Measurements from ENCODE around the gene SNCA.
A peak's percentile ranks its signal among the peaks of the same experiment; 100 is the strongest.

The SNCA gene

DNA sequence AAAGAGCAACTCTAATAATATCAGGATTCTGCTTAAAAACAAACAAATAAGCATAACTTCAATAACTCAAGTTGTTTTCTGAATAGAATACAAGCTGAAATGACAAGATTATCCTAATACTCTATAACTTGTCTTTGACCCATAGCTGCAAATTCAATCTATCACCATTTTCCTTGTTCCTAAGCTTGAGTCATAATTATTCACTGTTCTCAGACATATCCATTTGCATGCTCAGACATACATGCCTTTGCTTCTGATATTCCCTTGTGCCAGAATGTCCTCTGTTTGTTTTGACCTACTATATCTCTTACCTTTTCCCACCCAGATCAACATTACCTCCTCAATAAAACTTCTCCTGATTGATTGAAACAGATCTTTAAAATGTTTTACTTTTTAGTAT, 109.7 kb downstream of the SNCA start:
- Histone ChIP-seq H3K27me3 (replicated peaks in 2 of 5; ENCODE audit: control insufficient read depth in 4 of 5, insufficient read depth in 5 of 5, low read length in 4 of 5) (no peaks in the 10 kb centered on the region), H3K4me1 (ENCODE audit: control extremely low read depth in 1 of 4, control insufficient read depth in 4 of 4, insufficient read depth in 4 of 4, low read length in 3 of 4) (no peaks in the 10 kb centered on the region), H3K9me3 (ENCODE audit: control extremely low read depth in 1 of 5, control insufficient read depth in 4 of 5, insufficient read depth in 2 of 5, low read depth in 1 of 5, low read length in 4 of 5) (peaks cover 0 to 7% (median 0%) of the 10 kb centered on the region in 5 experiments), H3K36me3 (ENCODE audit: control insufficient read depth in 4 of 4, insufficient read depth in 4 of 4, low read length in 3 of 4) (peaks cover 2 to 34% (median 10%) of the 10 kb centered on the region in 4 experiments), H3K27ac (ENCODE audit: insufficient read depth in 1 of 2, low read depth in 1 of 2, low read length in 2 of 2, poor library complexity in 1 of 2, severe bottlenecking in 2 of 2) (no peak overlapping the region), H3K4me3 (ENCODE audit: control insufficient read depth in 1 of 7, extremely low read depth in 1 of 7, insufficient read depth in 4 of 7, low read depth in 2 of 7, low read length in 6 of 7) (no peak overlapping the region)
- ChIA-PET POLR2A (no interaction called here), CTCF (no interaction called here)
- no peak for DNase-seq

DNA sequence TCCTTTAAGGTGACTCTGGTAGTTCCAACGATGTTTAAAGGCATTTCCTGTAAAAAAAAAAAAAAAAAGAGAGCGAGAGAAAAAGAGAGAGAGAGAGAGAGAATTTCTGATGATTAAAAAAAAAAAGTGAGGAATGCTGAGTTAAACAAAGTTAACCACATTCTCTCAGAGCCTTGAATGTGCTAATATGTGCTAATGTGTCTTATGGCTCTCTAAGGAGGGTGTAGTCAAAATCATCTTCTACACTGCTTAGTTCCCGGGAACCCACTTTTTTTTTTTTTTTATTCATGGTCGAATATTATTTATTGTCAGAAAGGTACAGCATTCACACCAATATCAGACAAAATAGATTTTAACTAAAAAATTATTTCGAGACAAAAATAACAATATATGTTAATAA, 111.7 kb downstream of the SNCA start:
- H3K27ac ChIP-seq (ENCODE audit: insufficient read depth in 1 of 2, low read depth in 1 of 2, low read length in 2 of 2, poor library complexity in 1 of 2, severe bottlenecking in 2 of 2): no peak overlapping the region
- no peak overlapping the region for H3K4me3 ChIP-seq (ENCODE audit: control insufficient read depth in 1 of 7, extremely low read depth in 1 of 7, insufficient read depth in 4 of 7, low read depth in 2 of 7, low read length in 6 of 7)
- H3K9me3 ChIP-seq (ENCODE audit: control extremely low read depth in 1 of 5, control insufficient read depth in 4 of 5, insufficient read depth in 2 of 5, low read depth in 1 of 5, low read length in 4 of 5): peaks cover 0 to 7% (median 0%) of the 10 kb centered on the region in 5 experiments
- peaks cover 2 to 31% (median 9%) of the 10 kb centered on the region in 4 experiments for H3K36me3 ChIP-seq (ENCODE audit: control insufficient read depth in 4 of 4, insufficient read depth in 4 of 4, low read length in 3 of 4)
- no peaks in the 10 kb centered on the region for H3K4me1 ChIP-seq (ENCODE audit: control extremely low read depth in 1 of 4, control insufficient read depth in 4 of 4, insufficient read depth in 4 of 4, low read length in 3 of 4)
- no peaks in the 10 kb centered on the region for H3K27me3 ChIP-seq (replicated peaks in 2 of 5; ENCODE audit: control insufficient read depth in 4 of 5, insufficient read depth in 5 of 5, low read length in 4 of 5)
- WGBS (ENCODE audit: insufficient coverage): 83% methylated on average over 1 of the region's 5 CpGs
- ChIA-PET POLR2A (no interaction called here), CTCF (no interaction called here)
- DNase-seq: no peak

DNA sequence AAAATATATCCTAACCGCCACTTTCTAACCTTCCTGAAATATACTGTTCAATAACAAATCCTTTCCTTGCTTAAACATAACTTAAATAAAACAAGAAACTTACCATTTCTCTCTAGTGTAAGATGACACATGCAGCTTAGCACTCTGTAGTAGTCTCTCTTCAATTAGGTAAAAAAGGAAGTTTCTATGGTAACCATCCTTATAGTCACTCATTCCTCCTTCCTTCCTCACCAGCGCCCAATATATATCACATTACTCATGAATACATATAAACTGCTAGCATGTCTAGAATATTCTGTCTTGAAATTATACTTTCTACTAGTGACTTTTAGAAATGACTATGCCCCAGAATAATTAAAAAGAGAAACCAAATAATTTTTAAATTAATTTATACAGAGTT, 112.2 kb downstream of the SNCA start:
- Histone ChIP-seq H3K4me3 (ENCODE audit: control insufficient read depth in 1 of 7, extremely low read depth in 1 of 7, insufficient read depth in 4 of 7, low read depth in 2 of 7, low read length in 6 of 7) (no peak overlapping the region), H3K27me3 (replicated peaks in 2 of 5; ENCODE audit: control insufficient read depth in 4 of 5, insufficient read depth in 5 of 5, low read length in 4 of 5) (no peaks in the 10 kb centered on the region), H3K9me3 (ENCODE audit: control extremely low read depth in 1 of 5, control insufficient read depth in 4 of 5, insufficient read depth in 2 of 5, low read depth in 1 of 5, low read length in 4 of 5) (peaks cover 0 to 7% (median 0%) of the 10 kb centered on the region in 5 experiments), H3K4me1 (ENCODE audit: control extremely low read depth in 1 of 4, control insufficient read depth in 4 of 4, insufficient read depth in 4 of 4, low read length in 3 of 4) (no peaks in the 10 kb centered on the region), H3K36me3 (ENCODE audit: control insufficient read depth in 4 of 4, insufficient read depth in 4 of 4, low read length in 3 of 4) (peaks cover 2 to 31% (median 9%) of the 10 kb centered on the region in 4 experiments), H3K27ac (ENCODE audit: insufficient read depth in 1 of 2, low read depth in 1 of 2, low read length in 2 of 2, poor library complexity in 1 of 2, severe bottlenecking in 2 of 2) (no peak overlapping the region)
- ChIA-PET CTCF (no interaction called here), POLR2A (no interaction called here)
- peak in 1 of 3 donors; percentile 14 for DNase-seq
- no CpG with 5 or more reads among the region's 2 CpGs for WGBS (ENCODE audit: insufficient coverage)

DNA sequence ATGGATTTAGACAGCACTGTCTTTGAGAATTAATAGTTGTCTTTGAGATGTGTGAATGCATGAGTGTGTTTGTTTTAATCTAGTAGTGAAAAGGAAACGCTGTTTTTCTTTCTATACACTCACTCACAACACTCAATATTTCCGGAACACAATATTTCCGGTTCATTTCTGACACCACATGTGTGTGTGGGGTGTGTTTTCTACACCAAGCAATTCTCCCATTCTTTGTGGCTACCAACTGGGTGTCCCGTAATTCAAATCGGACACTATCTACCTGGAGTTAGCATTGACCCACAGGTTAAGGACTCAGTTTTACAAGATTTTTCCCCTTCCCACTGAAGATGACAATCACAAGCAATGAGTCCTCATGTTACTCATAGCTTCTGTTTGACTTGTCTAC, 113.9 kb downstream of the SNCA start:
- Histone ChIP-seq H3K9me3 (ENCODE audit: control extremely low read depth in 1 of 5, control insufficient read depth in 4 of 5, insufficient read depth in 2 of 5, low read depth in 1 of 5, low read length in 4 of 5) (peaks cover 0 to 7% (median 0%) of the 10 kb centered on the region in 5 experiments), H3K4me3 (ENCODE audit: control insufficient read depth in 1 of 7, extremely low read depth in 1 of 7, insufficient read depth in 4 of 7, low read depth in 2 of 7, low read length in 6 of 7) (no peak overlapping the region), H3K36me3 (ENCODE audit: control insufficient read depth in 4 of 4, insufficient read depth in 4 of 4, low read length in 3 of 4) (peaks cover 2 to 23% (median 9%) of the 10 kb centered on the region in 4 experiments), H3K4me1 (ENCODE audit: control extremely low read depth in 1 of 4, control insufficient read depth in 4 of 4, insufficient read depth in 4 of 4, low read length in 3 of 4) (no peaks in the 10 kb centered on the region), H3K27me3 (replicated peaks in 2 of 5; ENCODE audit: control insufficient read depth in 4 of 5, insufficient read depth in 5 of 5, low read length in 4 of 5) (no peaks in the 10 kb centered on the region), H3K27ac (ENCODE audit: insufficient read depth in 1 of 2, low read depth in 1 of 2, low read length in 2 of 2, poor library complexity in 1 of 2, severe bottlenecking in 2 of 2) (no peak overlapping the region)
- POLR2A ChIA-PET: interaction anchor here (0.6 kb wide), 1 partner anchor 101 kb away, joined by 4 read pairs; no protein-coding TSS in a partner anchor
- CTCF ChIA-PET: no interaction called here
- no peak for DNase-seq
- 100% methylated on average over 1 of the region's 5 CpGs for WGBS (ENCODE audit: insufficient coverage)

DNA sequence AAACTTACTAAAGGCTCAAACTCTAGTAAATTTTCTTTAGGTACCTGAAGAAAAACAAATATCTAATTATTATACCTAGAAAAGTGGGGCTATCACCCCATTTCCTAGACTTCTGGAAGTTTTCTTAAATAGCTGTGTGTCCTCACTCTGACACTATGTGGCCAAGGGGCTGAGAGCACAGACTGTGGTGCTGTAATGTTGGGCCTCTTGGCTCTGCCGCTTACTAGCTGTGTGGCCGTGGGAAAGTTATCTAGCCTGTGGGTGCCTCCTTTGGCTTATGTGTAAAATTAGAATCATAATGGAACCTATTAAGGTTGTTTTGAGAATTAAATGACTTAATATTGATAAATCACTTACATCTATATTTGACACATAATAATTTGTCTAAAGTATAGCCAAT, 114.4 kb downstream of the SNCA start:
- Histone ChIP-seq H3K4me3 (ENCODE audit: control insufficient read depth in 1 of 7, extremely low read depth in 1 of 7, insufficient read depth in 4 of 7, low read depth in 2 of 7, low read length in 6 of 7) (no peak overlapping the region), H3K27ac (ENCODE audit: insufficient read depth in 1 of 2, low read depth in 1 of 2, low read length in 2 of 2, poor library complexity in 1 of 2, severe bottlenecking in 2 of 2) (no peak overlapping the region), H3K27me3 (replicated peaks in 2 of 5; ENCODE audit: control insufficient read depth in 4 of 5, insufficient read depth in 5 of 5, low read length in 4 of 5) (no peaks in the 10 kb centered on the region), H3K36me3 (ENCODE audit: control insufficient read depth in 4 of 4, insufficient read depth in 4 of 4, low read length in 3 of 4) (peaks cover 2 to 18% (median 6%) of the 10 kb centered on the region in 4 experiments), H3K4me1 (ENCODE audit: control extremely low read depth in 1 of 4, control insufficient read depth in 4 of 4, insufficient read depth in 4 of 4, low read length in 3 of 4) (no peaks in the 10 kb centered on the region), H3K9me3 (ENCODE audit: control extremely low read depth in 1 of 5, control insufficient read depth in 4 of 5, insufficient read depth in 2 of 5, low read depth in 1 of 5, low read length in 4 of 5) (peaks cover 0 to 7% (median 0%) of the 10 kb centered on the region in 5 experiments)
- DNase-seq: no peak
- WGBS (ENCODE audit: insufficient coverage): no CpG with 5 or more reads among the region's 2 CpGs
- ChIA-PET CTCF (no interaction called here), POLR2A (no interaction called here)

DNA sequence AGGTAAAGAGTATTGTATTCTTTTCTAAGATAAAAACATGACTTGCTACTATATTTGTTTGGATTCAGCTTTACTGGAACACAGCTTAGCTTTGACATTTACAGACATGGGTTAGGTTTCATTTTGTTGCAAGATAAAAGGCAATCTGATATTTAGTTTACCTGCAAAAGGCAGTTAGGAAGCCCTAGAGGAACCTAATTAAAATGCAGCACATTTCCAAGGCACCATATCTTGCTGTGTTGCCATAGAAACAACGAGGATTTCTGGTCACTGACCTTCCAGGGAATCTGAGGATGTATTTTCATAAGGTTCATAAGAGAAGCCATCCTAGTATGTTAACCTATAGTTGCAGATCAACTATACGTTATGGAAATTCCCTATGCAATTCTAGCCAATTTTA, 116.0 kb downstream of the SNCA start:
- Histone ChIP-seq H3K4me3 (ENCODE audit: control insufficient read depth in 1 of 7, extremely low read depth in 1 of 7, insufficient read depth in 4 of 7, low read depth in 2 of 7, low read length in 6 of 7) (no peak overlapping the region), H3K9me3 (ENCODE audit: control extremely low read depth in 1 of 5, control insufficient read depth in 4 of 5, insufficient read depth in 2 of 5, low read depth in 1 of 5, low read length in 4 of 5) (peaks cover 0 to 4% (median 0%) of the 10 kb centered on the region in 5 experiments), H3K27me3 (replicated peaks in 2 of 5; ENCODE audit: control insufficient read depth in 4 of 5, insufficient read depth in 5 of 5, low read length in 4 of 5) (no peaks in the 10 kb centered on the region), H3K4me1 (ENCODE audit: control extremely low read depth in 1 of 4, control insufficient read depth in 4 of 4, insufficient read depth in 4 of 4, low read length in 3 of 4) (no peaks in the 10 kb centered on the region), H3K36me3 (ENCODE audit: control insufficient read depth in 4 of 4, insufficient read depth in 4 of 4, low read length in 3 of 4) (peaks cover 0 to 3% (median 2%) of the 10 kb centered on the region in 4 experiments), H3K27ac (ENCODE audit: insufficient read depth in 1 of 2, low read depth in 1 of 2, low read length in 2 of 2, poor library complexity in 1 of 2, severe bottlenecking in 2 of 2) (no peak overlapping the region)
- ChIA-PET CTCF (interaction anchor here (0.6 to 0.8 kb wide), 2 partner anchors 28 to 165 kb away, joined by 3 read pairs; no protein-coding TSS in a partner anchor), POLR2A (no interaction called here)
- DNase-seq: no peak
- whole genome bisulfite sequencing (ENCODE audit: insufficient coverage): 71% methylated on average over 1 of the region's 2 CpGs

DNA sequence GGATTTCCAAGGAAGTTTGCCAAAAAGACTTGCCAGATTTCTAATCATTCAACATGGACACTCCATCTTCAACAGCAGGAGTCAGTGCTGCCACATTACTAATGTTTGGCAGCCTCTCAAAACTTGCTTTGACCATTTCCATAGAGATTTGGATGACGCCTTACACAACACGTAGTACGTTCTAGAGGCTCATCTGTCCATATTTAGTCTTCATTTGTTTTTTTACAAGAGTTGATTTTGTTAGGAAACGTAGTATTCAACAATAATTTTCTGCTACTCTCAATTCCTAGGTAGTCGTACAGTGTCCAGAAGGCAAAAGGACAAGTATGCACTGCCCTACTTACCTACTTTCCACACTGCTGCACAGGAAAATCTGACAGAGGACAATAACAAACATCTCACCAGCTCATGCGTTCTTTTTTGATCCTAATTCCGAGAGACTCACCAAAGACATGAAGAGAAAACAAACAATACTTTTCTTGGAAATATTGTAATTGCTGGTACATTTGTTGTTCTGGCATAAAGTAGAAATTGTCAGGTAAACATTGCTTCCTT, 117.3 kb downstream of the SNCA start:
- DNase-seq: no peak
- H3K4me3 ChIP-seq (ENCODE audit: control insufficient read depth in 1 of 7, extremely low read depth in 1 of 7, insufficient read depth in 4 of 7, low read depth in 2 of 7, low read length in 6 of 7): no peak overlapping the region
- H3K9me3 ChIP-seq (ENCODE audit: control extremely low read depth in 1 of 5, control insufficient read depth in 4 of 5, insufficient read depth in 2 of 5, low read depth in 1 of 5, low read length in 4 of 5): peaks cover 0 to 4% (median 0%) of the 10 kb centered on the region in 5 experiments
- H3K27ac ChIP-seq (ENCODE audit: insufficient read depth in 1 of 2, low read depth in 1 of 2, low read length in 2 of 2, poor library complexity in 1 of 2, severe bottlenecking in 2 of 2): no peak overlapping the region
- CTCF ChIA-PET: no interaction called here
- WGBS (ENCODE audit: insufficient coverage): 100% methylated on average over 2 of the region's 7 CpGs
- H3K4me1 ChIP-seq (ENCODE audit: control extremely low read depth in 1 of 4, control insufficient read depth in 4 of 4, insufficient read depth in 4 of 4, low read length in 3 of 4): no peaks in the 10 kb centered on the region
- no peaks in the 10 kb centered on the region for H3K27me3 ChIP-seq (replicated peaks in 2 of 5; ENCODE audit: control insufficient read depth in 4 of 5, insufficient read depth in 5 of 5, low read length in 4 of 5)
- POLR2A ChIA-PET: no interaction called here
- peaks cover 0 to 2% (median 0%) of the 10 kb centered on the region in 4 experiments for H3K36me3 ChIP-seq (ENCODE audit: control insufficient read depth in 4 of 4, insufficient read depth in 4 of 4, low read length in 3 of 4)
